Keratinocyte (primary cell): Measurements from ENCODE around the gene SAC3D1. TPM values are rescaled to one million over a fixed set of nuclear protein-coding genes. Genes with fewer than 3 reads are reported as not detected.

Experiments
- DNase-seq: peaks from one replicate; pipeline ENCODE4 v3.0.0-alpha.2; 2011; ENCODE audit warnings: low read depth, missing footprints, low spot score
- FAIRE-seq: peaks from 2 replicates; lab custom pipeline; 2011; peaks lifted over from hg19 to GRCh38; lab: Jason Lieb, UNC
- H2AFZ ChIP-seq: 2 replicates; pipeline ENCODE4 v1.6.0; 2012; ENCODE audit warnings: low read length, control low read depth, inconsistent platforms; ENCODE audit not compliant: control insufficient read depth
- H3K27ac ChIP-seq: 2 replicates; pipeline ENCODE4 v1.5.1; 2011; ENCODE audit warnings: low read length; ENCODE audit not compliant: control insufficient read depth, insufficient read depth
- H3K27me3 ChIP-seq: 3 replicates; pipeline ENCODE4 v1.6.0; 2011; ENCODE audit warnings: low read length; ENCODE audit not compliant: control insufficient read depth, insufficient read depth; ENCODE audit errors: extremely low read depth
- H3K36me3 ChIP-seq, 2 experiments: 2 replicates in 1 of 2; 3 replicates in 1 of 2; pipeline ENCODE4 v1.5.1; 2011; ENCODE audit warnings: low read length in 2 of 2, mild to moderate bottlenecking in 1 of 2; ENCODE audit not compliant: control insufficient read depth in 2 of 2, insufficient read depth in 2 of 2; ENCODE audit errors: extremely low read depth in 1 of 2
- H3K4me1 ChIP-seq: 3 replicates; pipeline ENCODE4 v1.5.1; 2011; ENCODE audit warnings: low read length; ENCODE audit not compliant: control insufficient read depth, insufficient read depth; ENCODE audit errors: extremely low read depth
- H3K4me2 ChIP-seq: 3 replicates; pipeline ENCODE4 v1.6.0; 2011; ENCODE audit warnings: low read depth, low read length; ENCODE audit not compliant: control insufficient read depth, insufficient read depth; ENCODE audit errors: extremely low read depth
- H3K4me3 ChIP-seq, 3 experiments: fragments of 200-600 bp in 1 of 3; sonication (generic) in 1 of 3; 2 replicates in 2 of 3; 3 replicates in 1 of 3; pipeline ENCODE4 v1.5.1; 2011 to 2016; ENCODE audit warnings: low read length in 3 of 3, mild to moderate bottlenecking in 3 of 3, control low read depth in 2 of 3, inconsistent platforms in 1 of 3, low read depth in 1 of 3, mixed read lengths in 1 of 3, mixed run types in 1 of 3, moderate library complexity in 1 of 3; ENCODE audit not compliant: control insufficient read depth in 2 of 3, insufficient read depth in 2 of 3; ENCODE audit errors: extremely low read depth in 1 of 3
- H3K79me2 ChIP-seq: 2 replicates; pipeline ENCODE4 v1.6.0; 2012; ENCODE audit warnings: low read length; ENCODE audit not compliant: control insufficient read depth, insufficient read depth
- H3K9ac ChIP-seq: 3 replicates; pipeline ENCODE4 v1.6.0; 2011; ENCODE audit warnings: low read length; ENCODE audit not compliant: control insufficient read depth, insufficient read depth; ENCODE audit errors: extremely low read depth
- H3K9me1 ChIP-seq: 3 replicates; pipeline ENCODE4 v1.6.0; 2011; ENCODE audit warnings: low read length; ENCODE audit not compliant: control insufficient read depth, insufficient read depth; ENCODE audit errors: extremely low read depth
- H3K9me3 ChIP-seq: 2 replicates; pipeline ENCODE4 v1.5.1; 2012; ENCODE audit warnings: low read depth, low read length; ENCODE audit not compliant: control insufficient read depth
- H4K20me1 ChIP-seq: 3 replicates; pipeline ENCODE4 v1.6.0; 2011; ENCODE audit warnings: low read length; ENCODE audit not compliant: control insufficient read depth, insufficient read depth; ENCODE audit errors: extremely low read depth
- EZH2 ChIP-seq: IDR thresholded peaks from one replicate; pipeline ENCODE4 v1.6.1; 2012; ENCODE audit warnings: inconsistent platforms, mild to moderate bottlenecking, low read length, moderate library complexity
- dilution Hi-C: fragments of 300-500 bp; cut with MboI; formaldehyde crosslinking; loops from one replicate; pipeline ENCODE4 v1.7.0; 2020; ENCODE audit warnings: low sequenced_read_pairs; ENCODE audit not compliant: extremely low pct_ligation_motif_present
- polyA plus RNA-seq, 5 experiments: library from polyadenylated mRNA; depleted of rRNA in 3 of 5; stranded (reverse) in 3 of 5; stranded (forward) in 1 of 5; unstranded in 1 of 5; fragments of >200 nt; gene quantifications; 1 replicate in 1 of 5; 2 replicates in 3 of 5; 3 replicates in 1 of 5; pipeline versions ENCODE4 v1.2.1 to v1.2.3, GENCODE V29; 2011 to 2012; ENCODE audit warnings: missing spikeins in 2 of 5, low read depth in 1 of 5, low replicate concordance in 1 of 5
- TF ChIP-seq, protein P1 (sequence below), 3 experiments: IDR thresholded peaks in 1 of 3; conservative IDR thresholded peaks in 1 of 3; optimal IDR thresholded peaks in 1 of 3; 2 replicates in 2 of 3; 3 replicates in 1 of 3; pipeline versions ENCODE3 to v1.5.1; 2011; ENCODE audit warnings: low read length in 3 of 3, mild to moderate bottlenecking in 3 of 3, moderate library complexity in 2 of 3, control low read depth in 1 of 3, inconsistent platforms in 1 of 3; ENCODE audit not compliant: insufficient read depth in 2 of 3; ENCODE audit errors: extremely low read depth in 1 of 3

The SAC3D1 gene
- polyA plus RNA-seq, 1 donor (not counting 4 experiments of a cell fraction or from before 2014, with no cell fraction given): 4.9 TPM

DNA sequence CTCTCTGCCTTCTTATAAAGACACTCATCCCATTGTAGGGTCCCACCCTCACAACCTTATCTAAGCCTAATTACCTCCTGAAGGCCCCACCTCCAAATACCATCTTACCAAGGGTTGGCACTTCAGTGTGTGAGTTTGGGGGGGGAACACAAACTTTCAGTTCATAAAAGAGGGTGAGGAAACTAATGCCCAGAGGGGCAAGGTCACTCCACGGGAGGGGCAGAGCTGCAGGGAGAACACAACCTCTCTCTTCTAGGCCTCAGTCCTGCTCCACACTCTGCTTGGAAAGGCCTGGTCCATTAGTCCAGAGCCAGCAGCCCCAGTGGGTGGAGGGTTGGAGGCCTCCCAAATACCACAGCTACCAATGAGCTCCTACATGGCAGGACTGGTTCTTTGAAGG is 41.5 kb upstream of the SAC3D1 start:
- Histone ChIP-seq H3K9me1 (no peaks in the 10 kb centered on the region), H3K79me2 (no peaks in the 10 kb centered on the region), H3K9me3 (no peaks in the 10 kb centered on the region), H3K4me1 (no peaks in the 10 kb centered on the region), H3K4me2 (no peak overlapping the region), H3K36me3 (no peaks in the 10 kb centered on the region), H3K27me3 (no peaks in the 10 kb centered on the region), H3K9ac (no peak overlapping the region), H4K20me1 (no peaks in the 10 kb centered on the region), H2AFZ (no peak overlapping the region), H3K4me3 (no peak overlapping the region), H3K27ac (no peak overlapping the region)
- dilution Hi-C loops: no loop called here
- TF ChIP-seq, protein P1, sequence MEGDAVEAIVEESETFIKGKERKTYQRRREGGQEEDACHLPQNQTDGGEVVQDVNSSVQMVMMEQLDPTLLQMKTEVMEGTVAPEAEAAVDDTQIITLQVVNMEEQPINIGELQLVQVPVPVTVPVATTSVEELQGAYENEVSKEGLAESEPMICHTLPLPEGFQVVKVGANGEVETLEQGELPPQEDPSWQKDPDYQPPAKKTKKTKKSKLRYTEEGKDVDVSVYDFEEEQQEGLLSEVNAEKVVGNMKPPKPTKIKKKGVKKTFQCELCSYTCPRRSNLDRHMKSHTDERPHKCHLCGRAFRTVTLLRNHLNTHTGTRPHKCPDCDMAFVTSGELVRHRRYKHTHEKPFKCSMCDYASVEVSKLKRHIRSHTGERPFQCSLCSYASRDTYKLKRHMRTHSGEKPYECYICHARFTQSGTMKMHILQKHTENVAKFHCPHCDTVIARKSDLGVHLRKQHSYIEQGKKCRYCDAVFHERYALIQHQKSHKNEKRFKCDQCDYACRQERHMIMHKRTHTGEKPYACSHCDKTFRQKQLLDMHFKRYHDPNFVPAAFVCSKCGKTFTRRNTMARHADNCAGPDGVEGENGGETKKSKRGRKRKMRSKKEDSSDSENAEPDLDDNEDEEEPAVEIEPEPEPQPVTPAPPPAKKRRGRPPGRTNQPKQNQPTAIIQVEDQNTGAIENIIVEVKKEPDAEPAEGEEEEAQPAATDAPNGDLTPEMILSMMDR (optimal IDR thresholded peaks at IDR 0.05 in 1 of 3, IDR thresholded peaks at IDR 0.05 in 1 of 3, conservative IDR thresholded peaks at IDR 0.05 in 1 of 3; ENCODE audit: extremely low read depth in 1 of 3, insufficient read depth in 2 of 3, low read length in 3 of 3): no peak
- no peak for TF ChIP-seq EZH2
- FAIRE-seq (no peak), DNase-seq (no peak)

GRCh38 chr11:65002706-65003105 is 38.3 kb upstream of the SAC3D1 start:
- Histone ChIP-seq H2AFZ (no peak overlapping the region), H4K20me1 (no peaks in the 10 kb centered on the region), H3K4me1 (peaks cover 15% of the 10 kb centered on the region), H3K27me3 (no peaks in the 10 kb centered on the region), H3K4me2 (no peak overlapping the region), H3K9ac (no peak overlapping the region), H3K9me3 (no peaks in the 10 kb centered on the region), H3K79me2 (no peaks in the 10 kb centered on the region), H3K9me1 (no peaks in the 10 kb centered on the region), H3K36me3 (no peaks in the 10 kb centered on the region), H3K4me3 (no peak overlapping the region), H3K27ac (no peak overlapping the region)
- DNase-seq: no peak
- no peak for FAIRE-seq
- dilution Hi-C loops: no loop called here
- TF ChIP-seq EZH2: no peak
- TF ChIP-seq, protein P1 (optimal IDR thresholded peaks at IDR 0.05 in 1 of 3, IDR thresholded peaks at IDR 0.05 in 1 of 3, conservative IDR thresholded peaks at IDR 0.05 in 1 of 3; ENCODE audit: extremely low read depth in 1 of 3, insufficient read depth in 2 of 3, low read length in 3 of 3): no peak
